ENCODE measurements around the gene PPP1CA.

Gene PPP1CA

DNA sequence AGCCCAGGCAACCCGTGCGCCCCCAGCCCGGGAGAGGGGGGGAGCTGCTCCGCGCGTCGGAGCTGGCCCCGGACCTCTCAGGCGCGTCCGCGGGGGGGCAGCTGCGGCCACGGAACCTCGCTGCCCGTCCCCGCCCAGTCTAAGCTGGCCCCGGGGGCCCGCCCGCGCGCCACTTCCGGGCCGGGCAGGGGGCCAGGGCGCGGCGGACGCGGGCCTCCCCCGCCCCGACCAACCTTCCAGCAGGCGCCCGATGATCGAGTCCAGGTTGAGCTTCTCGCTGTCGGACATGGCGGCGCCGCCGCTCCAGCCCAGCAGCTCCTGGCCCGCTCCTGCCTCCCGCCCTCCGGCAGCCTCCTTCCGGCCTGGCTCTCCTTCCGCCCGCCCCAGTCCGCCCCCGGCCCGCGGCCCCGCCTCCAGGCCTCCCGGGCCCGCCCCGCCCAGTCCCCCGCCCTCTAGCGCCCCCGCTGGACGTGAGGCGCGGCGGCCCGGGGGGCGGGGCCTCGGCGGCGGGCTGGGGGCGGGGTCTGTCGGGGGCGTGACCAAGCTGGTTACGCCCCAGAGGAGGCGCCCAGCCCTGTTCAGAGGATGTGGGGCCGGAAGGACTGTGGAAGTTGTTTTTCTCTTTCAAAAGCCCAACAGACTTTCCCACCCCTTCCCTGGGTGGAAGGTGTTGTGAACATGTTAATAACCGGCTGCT is at the start of gene PPP1CA:
Gene PPP1CA (minus strand): TSS at position 364 of the 697 bp plus-strand sequence. CDS start 76 bp downstream, at position 288.
- Mint-ChIP-seq H3K27me3 (no peaks in the 10 kb centered on the region), H3K27ac (peak within 1 kb of the TSS; percentile 75), H3K9me3 (no peaks in the 10 kb centered on the region), H3K4me3 (peak within 1 kb of the TSS; percentile 89), H3K4me1 (peaks cover 60% of the 10 kb centered on the region), H3K36me3 (peaks cover 30% of the 10 kb centered on the region)
- ATAC-seq: peak; percentile 87

DNA sequence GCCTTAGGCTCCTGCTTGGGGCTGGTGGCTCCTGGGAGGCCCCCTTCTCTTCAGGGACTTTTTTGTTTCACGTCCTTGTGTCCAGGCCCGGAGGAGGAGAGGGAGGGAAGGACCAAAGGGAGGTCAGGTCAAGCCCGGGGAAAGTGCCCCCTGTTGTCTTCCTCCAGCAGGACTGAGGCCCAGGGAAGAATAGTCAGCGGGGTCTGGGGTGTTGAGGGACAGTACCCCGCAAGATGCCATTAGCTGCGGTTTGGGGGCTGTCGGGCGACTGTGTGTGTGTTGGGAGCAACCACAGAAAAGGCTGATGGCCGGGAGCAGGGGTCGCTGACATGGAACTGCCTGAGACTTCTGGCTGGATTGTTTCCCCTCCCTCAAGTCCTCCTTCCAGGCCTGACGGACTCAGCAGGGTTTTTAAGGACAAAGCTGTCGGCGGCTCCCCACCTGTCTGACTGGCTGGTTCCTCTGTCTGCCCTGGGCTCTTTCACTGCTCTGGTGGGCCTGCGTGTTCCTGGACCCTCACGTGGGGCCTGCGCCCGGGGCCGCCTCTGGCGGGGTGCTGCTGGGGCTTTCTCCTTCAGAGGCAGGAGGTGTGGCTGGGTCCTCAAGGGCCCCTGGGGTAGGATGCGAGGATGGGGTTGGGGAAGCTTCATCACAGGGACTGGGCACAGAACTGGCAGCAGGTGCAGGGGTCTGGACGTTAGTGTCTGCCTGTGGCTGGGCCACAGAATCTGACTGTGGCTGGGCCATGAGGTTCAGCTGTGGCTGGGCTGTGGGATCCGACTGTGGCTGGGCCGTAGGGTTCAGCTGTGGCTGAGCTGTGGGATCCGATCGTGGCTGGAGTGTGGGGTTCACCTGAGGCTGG is 49.4 kb upstream of the PPP1CA start:
- Mint-ChIP-seq H3K4me1 (peaks cover 67% of the 10 kb centered on the region), H3K36me3 (no peaks in the 10 kb centered on the region), H3K9me3 (no peaks in the 10 kb centered on the region), H3K4me3 (no peak overlapping the region), H3K27ac (peak overlapping the region; percentile 80), H3K27me3 (no peaks in the 10 kb centered on the region)
- no peak for ATAC-seq

DNA sequence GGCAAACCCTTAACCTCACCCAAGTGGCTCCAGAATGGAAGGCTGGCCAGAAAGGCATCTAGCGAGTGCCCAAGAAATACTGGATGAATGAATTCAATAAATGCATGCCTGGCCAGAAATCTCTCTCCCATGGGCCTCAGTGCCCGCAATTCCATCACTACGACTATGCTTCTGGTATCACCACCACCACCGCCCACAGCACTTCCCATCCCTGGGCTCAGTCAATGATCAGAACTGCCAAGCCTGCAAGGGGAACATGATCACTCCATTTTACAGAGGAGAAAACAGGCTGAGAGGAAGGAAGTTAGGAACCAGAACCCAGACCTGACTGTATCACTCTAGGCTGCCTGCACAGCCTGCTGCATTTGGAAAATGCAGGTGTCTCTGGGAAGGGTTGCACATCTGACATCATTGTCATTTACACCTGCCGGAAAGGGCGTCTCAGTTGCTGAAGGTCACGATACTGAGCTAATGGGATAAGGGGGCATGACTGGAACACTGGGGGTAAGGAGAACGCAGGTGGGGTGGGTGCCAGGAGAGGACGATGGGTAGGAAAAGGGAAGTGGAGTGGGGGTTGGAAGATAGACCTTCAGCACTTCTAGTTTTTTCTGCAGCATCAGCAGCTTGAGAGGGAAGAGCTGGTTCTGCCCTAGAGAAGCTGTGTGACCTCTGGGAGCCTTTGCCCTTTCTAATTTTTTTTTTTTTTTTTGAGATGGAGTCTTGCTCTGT is 47.6 kb upstream of the PPP1CA start:
- H3K27me3 Mint-ChIP-seq: no peaks in the 10 kb centered on the region
- H3K27ac Mint-ChIP-seq: peak overlapping the region; percentile 26
- peak overlapping the region; percentile 3 for H3K4me3 Mint-ChIP-seq
- no peak for ATAC-seq
- H3K4me1 Mint-ChIP-seq: peaks cover 74% of the 10 kb centered on the region
- H3K36me3 Mint-ChIP-seq: no peaks in the 10 kb centered on the region
- H3K9me3 Mint-ChIP-seq: no peaks in the 10 kb centered on the region

DNA sequence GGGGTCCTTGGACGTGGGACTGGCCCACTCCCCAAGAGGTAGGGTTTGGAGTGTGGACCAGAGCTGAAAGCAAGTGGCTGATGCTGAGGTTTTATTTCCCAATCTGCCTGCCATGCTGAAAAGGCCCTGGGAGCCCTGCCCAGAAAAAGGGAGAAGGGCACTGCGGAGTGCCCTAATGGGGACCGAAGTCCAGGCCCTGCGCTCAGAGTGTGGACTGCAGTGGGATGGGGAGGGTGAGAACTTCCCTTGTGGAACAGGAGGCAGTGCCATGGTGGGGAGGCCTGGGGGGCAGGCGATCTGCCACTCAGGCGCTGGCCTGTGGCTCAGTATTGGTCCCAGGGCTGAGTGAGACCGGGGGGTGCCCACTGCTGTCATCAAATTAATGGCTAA is 46.6 kb upstream of the PPP1CA start:
- Mint-ChIP-seq H3K4me3 (peak overlapping the region; percentile 10), H3K4me1 (peaks cover 78% of the 10 kb centered on the region), H3K27me3 (no peaks in the 10 kb centered on the region), H3K9me3 (no peaks in the 10 kb centered on the region), H3K36me3 (no peaks in the 10 kb centered on the region), H3K27ac (peak overlapping the region; percentile 97)
- no peak for ATAC-seq

DNA sequence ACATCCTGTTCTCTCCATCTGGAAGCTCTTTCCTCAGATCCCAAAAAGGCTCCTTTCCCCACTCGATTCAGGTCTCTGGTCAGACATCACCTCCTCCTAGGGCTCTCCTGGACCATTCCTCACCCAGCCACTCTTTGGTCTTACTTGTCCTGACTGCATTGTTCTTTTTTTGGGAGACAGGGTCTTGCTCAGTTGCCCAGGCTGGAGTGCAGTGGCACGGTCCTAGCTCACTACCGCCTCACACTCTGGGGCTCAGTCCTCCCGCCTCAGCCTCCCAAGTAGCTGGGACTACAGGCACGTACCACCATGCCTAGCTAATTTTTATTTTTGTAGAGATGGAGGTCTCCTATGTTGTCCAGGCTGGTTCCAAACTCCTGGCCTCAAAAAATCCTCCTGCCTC is 43.9 kb upstream of the PPP1CA start:
- H3K27ac Mint-ChIP-seq: peak overlapping the region; percentile 97
- H3K4me1 Mint-ChIP-seq: peaks cover 88% of the 10 kb centered on the region
- no peaks in the 10 kb centered on the region for H3K9me3 Mint-ChIP-seq
- H3K27me3 Mint-ChIP-seq: no peaks in the 10 kb centered on the region
- peak overlapping the region; percentile 80 for H3K4me3 Mint-ChIP-seq
- H3K36me3 Mint-ChIP-seq: no peaks in the 10 kb centered on the region
- ATAC-seq: no peak

DNA sequence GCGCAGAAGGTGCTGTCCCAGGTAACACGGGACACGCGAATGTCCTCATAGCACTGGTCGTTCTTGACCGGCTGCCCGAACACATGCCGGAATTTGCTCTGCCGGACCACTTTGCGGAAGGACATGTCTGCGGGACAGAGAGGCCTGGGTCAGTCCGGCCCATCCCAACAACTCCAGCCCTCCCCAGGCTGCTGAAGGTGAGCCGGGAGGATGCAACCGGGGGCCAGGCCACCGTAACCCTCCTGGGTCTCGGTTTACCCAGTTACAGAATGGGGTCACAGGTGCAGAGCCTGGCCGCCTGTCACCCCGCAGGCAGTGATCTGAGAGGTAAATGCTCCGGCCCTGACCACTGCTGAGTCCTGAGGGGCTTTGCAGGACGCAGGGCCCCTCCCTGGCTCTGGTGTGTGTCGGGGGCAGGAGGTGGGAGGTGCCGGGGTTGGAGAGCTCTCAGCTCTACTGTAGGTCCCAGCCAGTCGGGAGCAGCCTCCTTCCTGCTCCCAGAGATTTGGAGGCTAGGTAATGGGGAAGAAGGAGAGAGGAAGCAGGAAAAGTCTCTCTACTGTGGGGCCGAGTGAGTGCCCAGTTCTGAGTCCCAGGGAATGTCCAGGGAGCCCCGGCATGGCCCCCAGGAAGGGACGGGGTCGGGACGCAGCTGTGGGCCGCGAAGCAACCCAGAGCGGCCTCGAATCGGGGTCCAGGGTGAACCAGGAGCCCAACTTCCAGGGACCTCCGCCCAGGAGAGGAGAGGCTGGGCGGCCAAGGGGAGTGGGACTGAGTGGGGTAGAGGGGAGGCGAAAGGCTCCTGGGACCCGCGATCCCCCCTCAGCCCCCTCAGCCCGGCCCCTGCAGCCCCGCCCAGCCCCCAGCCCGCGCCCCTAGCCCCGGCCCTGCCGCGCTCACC is 41.1 kb upstream of the PPP1CA start:
- H3K27me3 Mint-ChIP-seq: no peaks in the 10 kb centered on the region
- H3K9me3 Mint-ChIP-seq: no peaks in the 10 kb centered on the region
- peak overlapping the region; percentile 79 for H3K4me3 Mint-ChIP-seq
- H3K36me3 Mint-ChIP-seq: peaks cover 12% of the 10 kb centered on the region
- peak; percentile 1 for ATAC-seq
- H3K4me1 Mint-ChIP-seq: peaks cover 91% of the 10 kb centered on the region
- peak overlapping the region; percentile 97 for H3K27ac Mint-ChIP-seq

DNA sequence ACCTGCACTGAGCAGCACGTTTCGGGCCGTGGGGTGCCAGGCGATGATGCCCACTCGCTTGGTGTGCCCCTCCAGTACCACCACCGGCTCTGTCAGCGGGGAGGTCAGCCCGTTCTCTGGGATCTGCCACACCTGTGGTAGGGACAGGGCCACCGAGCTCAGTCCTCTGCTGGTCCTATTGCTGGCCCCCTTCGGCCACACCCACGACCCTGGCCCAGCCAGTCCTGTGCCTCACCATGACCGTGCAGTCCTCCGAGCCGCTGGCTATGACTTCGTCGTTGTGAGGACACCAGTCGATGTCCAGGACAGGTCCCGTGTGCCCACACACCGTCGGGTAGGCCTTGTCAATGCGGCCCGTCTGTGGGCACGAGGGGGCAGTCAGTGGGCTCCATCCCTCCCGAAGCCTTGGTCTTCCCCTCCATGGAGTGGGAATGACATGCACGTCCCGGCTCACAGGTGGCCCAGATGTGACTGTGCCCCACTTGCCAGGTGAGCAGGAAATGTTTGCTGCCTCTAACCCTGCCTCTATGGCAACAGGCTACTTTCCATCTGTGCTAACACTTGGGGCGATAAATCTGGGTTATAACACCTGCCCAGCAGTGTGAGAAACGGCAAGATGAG is 40.2 kb upstream of the PPP1CA start:
- Mint-ChIP-seq H3K4me1 (peaks cover 84% of the 10 kb centered on the region), H3K4me3 (peak overlapping the region; percentile 15), H3K27me3 (no peaks in the 10 kb centered on the region), H3K9me3 (no peaks in the 10 kb centered on the region), H3K27ac (peak overlapping the region; percentile 97), H3K36me3 (peaks cover 19% of the 10 kb centered on the region)
- no peak for ATAC-seq

DNA sequence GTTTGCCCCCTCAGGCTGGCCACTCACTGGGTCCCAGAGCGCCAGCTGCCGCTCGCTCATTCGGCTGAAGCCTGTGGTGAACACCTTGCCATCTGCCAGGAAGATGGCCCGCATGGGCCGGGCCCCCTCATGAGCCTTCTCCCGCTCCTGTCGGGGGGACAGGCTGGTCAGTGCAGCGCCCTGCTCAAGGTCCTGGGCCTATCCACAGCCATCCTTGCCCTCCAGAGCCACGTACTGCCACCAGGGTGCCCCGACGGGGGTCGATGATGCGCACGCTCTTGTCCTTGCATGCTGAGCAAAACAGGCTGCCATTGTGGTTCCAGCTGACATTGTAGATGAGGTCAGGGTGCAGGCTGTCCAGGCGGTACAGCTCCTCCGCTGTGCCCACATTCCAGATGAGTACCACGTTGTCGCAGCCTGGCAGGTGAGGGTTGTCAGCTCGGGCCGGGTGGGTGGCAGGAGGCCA is 39.5 kb upstream of the PPP1CA start:
- peaks cover 78% of the 10 kb centered on the region for H3K4me1 Mint-ChIP-seq
- peak overlapping the region; percentile 22 for H3K4me3 Mint-ChIP-seq
- H3K9me3 Mint-ChIP-seq: no peaks in the 10 kb centered on the region
- H3K27me3 Mint-ChIP-seq: no peaks in the 10 kb centered on the region
- no peak for ATAC-seq
- peaks cover 26% of the 10 kb centered on the region for H3K36me3 Mint-ChIP-seq
- peak overlapping the region; percentile 97 for H3K27ac Mint-ChIP-seq

DNA sequence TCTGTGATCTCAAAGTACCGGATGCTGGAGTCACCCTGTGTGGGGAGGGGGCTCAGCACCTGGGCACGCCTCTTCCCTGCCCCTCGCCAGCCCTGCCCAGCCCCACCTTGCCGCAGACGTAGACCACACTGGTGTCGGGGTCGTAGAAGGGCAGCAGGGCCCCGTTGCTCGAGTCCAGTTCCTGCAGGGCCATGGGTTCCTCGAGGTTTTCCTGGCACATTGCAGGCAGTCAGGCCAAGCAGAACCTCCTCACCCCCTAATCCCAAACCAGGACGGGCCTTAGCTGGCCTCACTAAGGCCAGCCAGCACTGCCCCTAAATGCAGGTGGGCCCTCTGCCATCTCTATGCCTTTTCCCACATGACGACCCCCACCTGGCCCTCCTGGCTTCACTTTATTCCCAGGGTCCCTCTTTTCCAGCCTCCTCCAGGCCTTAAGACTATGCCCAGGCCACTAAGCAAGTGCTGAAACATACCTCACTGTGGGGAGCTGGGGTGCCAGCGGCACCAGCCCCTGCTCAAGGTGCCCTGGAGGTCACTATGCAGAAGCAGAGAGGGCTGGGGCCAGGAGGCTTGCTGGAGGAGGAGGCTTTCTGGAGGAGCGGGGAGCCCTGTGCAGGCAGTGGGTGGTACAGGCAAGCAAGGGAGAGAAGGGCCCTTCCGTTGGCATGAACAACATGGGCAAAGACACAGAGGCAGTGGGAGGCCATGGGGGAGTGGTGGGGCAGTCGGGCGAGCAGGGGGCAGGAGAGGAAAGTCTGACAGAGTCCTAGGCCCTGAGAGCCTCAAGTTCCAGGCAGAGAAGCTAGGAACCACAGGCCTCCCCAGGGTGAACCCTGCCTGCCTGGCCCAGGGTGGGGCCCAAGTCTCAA is 38.8 kb upstream of the PPP1CA start:
- H3K27ac Mint-ChIP-seq: peak overlapping the region; percentile 97
- peaks cover 78% of the 10 kb centered on the region for H3K4me1 Mint-ChIP-seq

DNA sequence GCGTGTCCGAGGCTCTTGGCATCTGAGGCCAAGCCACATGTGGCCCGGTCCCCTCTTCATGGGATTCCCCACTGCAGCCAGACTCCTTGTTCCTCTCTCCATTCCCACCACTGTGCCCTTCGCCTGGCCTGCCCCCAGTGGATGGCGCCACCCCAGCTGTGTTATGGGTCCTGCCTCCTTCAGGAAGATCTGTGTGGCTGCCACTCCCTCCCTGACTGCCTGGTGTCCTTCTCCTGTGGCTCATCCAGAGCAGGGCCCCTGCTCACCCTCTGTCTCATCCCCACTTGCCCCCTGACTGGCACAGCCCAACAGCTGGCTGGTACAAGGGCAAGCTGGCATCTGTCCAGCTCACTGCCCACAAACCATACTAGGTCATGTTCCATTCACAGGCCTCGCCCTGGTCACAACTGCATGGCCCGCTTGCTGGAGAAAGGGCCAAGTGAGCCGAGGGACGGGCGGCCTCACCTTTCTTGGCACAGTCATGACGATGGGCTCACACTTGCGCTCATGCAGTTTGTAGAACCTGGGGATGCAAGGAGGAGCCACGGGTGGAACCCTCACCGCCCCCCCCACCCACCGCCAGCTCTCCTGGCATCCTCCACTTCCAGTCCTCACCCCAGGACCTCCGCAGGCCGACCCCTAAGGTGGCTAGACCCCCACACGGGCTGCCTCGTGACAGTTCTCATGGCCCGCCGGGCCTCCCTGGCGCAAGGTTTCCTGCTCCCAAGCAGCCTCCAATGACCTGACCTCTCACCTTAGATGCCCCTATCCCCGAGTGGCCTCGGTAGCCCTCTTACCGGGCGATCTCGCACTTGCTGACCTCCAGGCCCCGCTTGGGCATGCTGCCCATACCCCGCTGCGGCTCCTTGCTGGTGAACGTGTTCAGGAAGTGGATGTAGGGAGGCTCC is 37.9 kb upstream of the PPP1CA start:
- Mint-ChIP-seq H3K4me1 (peaks cover 78% of the 10 kb centered on the region), H3K4me3 (peak overlapping the region; percentile 100), H3K27me3 (no peaks in the 10 kb centered on the region), H3K27ac (peak overlapping the region; percentile 97), H3K9me3 (no peaks in the 10 kb centered on the region), H3K36me3 (peaks cover 39% of the 10 kb centered on the region)
- no peak for ATAC-seq

More for the DNA sequence above, 38.8 kb upstream of the PPP1CA start:
- H3K36me3 Mint-ChIP-seq: peaks cover 33% of the 10 kb centered on the region
- no peak for ATAC-seq
- no peaks in the 10 kb centered on the region for H3K9me3 Mint-ChIP-seq
- H3K27me3 Mint-ChIP-seq: no peaks in the 10 kb centered on the region
- H3K4me3 Mint-ChIP-seq: peak overlapping the region; percentile 63

DNA sequence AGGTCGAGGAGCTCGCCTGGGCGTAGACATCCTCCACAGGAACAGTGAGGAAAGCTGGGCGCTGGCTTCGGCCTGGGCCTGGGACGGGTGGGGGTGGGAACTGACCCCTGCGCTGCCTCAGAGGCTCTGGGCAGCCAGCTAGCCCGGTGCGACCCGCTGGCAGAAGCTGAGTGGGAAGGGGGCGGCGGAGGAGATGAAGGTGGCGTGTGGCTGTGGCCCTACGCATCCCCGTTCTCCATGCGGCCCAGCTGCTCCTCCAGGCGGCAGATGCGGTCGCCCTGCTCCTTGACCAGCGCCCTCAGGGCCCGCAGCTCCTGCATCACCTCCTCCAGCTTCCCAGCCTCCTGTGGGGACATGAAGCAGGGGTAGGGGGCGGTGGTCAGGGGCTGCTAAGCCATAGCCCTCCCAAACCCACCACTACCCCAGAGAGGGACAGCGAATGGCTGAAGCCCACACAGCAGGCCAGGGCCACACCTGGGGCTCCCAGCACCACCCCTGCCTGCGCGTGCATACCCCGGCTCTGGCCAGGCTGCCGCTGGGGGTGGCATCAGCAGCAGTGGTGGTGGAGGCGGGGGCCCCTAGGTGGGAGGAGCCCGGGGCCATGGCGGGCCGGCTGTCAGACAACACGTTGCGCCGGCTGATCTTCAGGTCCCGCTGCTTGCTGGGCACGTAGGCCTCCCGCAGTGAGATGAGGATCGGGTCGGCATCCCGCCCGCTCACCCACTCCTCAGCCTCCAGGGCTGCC is 36.7 kb upstream of the PPP1CA start:
- ATAC-seq: peak; percentile 67
- Mint-ChIP-seq H3K9me3 (no peaks in the 10 kb centered on the region), H3K27me3 (no peaks in the 10 kb centered on the region), H3K36me3 (peaks cover 49% of the 10 kb centered on the region), H3K4me1 (peaks cover 83% of the 10 kb centered on the region), H3K27ac (peak overlapping the region; percentile 97), H3K4me3 (peak overlapping the region; percentile 100)

DNA sequence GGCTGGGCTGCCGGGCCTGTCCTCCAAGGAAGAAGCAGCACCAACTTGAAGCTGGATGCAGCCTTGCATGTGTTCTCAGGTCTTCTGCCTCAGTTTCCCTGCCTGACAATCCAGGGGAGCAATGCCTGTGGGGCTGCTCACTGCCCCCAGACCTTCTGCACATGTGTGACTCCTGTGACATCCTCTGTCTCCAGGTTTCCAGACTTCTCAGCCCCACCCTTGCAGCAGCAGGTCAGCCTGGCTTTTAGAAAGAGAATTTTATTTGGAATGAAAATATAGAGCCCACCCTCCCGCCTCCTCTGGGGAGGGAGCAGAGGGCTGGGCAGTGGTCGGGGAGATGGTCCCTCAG is 36.1 kb upstream of the PPP1CA start:
- Mint-ChIP-seq H3K27ac (peak overlapping the region; percentile 97), H3K4me1 (peaks cover 85% of the 10 kb centered on the region), H3K27me3 (no peaks in the 10 kb centered on the region), H3K36me3 (peaks cover 55% of the 10 kb centered on the region), H3K9me3 (no peaks in the 10 kb centered on the region), H3K4me3 (peak overlapping the region; percentile 100)
- ATAC-seq: no peak

All from stimulated activated memory B cell treated with anti-CD40 and anti-IgM and Interleukin-4, amounts not matched to agents 10 μg/mL and 1 μg/mL and 100 μg/mL, for 72 hours (primary cell).